HEK293 (cell line): Measurements from ENCODE around the gene LAG3.

Source experiments
- CTCF ChIP-seq: fragments of 450-650 bp; formaldehyde crosslinking; IDR thresholded peaks from 2 replicates; pipeline ENCODE4 v1.5.1; 2016; ENCODE audit warnings: missing biosample characterization, missing genetic modification characterization
- GFI1B ChIP-seq: fragments of 450-650 bp; formaldehyde crosslinking; IDR thresholded peaks from 2 replicates; pipeline ENCODE4 v1.5.1; 2016; ENCODE audit warnings: missing biosample characterization, missing genetic modification characterization
- HOXA7 ChIP-seq: sonication (generic); formaldehyde crosslinking; IDR thresholded peaks from 2 replicates; pipeline ENCODE4 v1.8.1; 2022; ENCODE audit warnings: missing genetic modification reagents, borderline replicate concordance
- KLF17 ChIP-seq: fragments of 450-650 bp; formaldehyde crosslinking; IDR thresholded peaks from 2 replicates; pipeline ENCODE4 v1.5.1; 2016; ENCODE audit warnings: missing biosample characterization, missing genetic modification characterization
- PRDM6 ChIP-seq: fragments of 450-650 bp; formaldehyde crosslinking; IDR thresholded peaks from 2 replicates; pipeline ENCODE4 v1.5.1; 2017; ENCODE audit warnings: missing biosample characterization, missing genetic modification characterization
- SCRT1 ChIP-seq: fragments of 450-650 bp; formaldehyde crosslinking; IDR thresholded peaks from 2 replicates; pipeline ENCODE4 v1.5.1; 2016; ENCODE audit warnings: missing biosample characterization, missing genetic modification characterization, borderline replicate concordance
- SP3 ChIP-seq: fragments of 450-650 bp; formaldehyde crosslinking; IDR thresholded peaks from 2 replicates; pipeline ENCODE4 v1.5.1; 2016; ENCODE audit warnings: missing biosample characterization, missing genetic modification characterization
- ZEB2 ChIP-seq: fragments of 450-650 bp; formaldehyde crosslinking; IDR thresholded peaks from 2 replicates; pipeline ENCODE4 v1.5.1; 2016; ENCODE audit warnings: missing biosample characterization, missing genetic modification characterization
- ZNF24 ChIP-seq: fragments of 450-650 bp; formaldehyde crosslinking; IDR thresholded peaks from 2 replicates; pipeline ENCODE4 v1.5.1; 2016; ENCODE audit warnings: missing biosample characterization, missing genetic modification characterization
- ZNF341 ChIP-seq: fragments of 450-650 bp; formaldehyde crosslinking; IDR thresholded peaks from 2 replicates; pipeline ENCODE4; 2016; ENCODE audit warnings: low read depth, missing biosample characterization, missing genetic modification characterization
- ZNF366 ChIP-seq: fragments of 450-650 bp; formaldehyde crosslinking; conservative IDR thresholded peaks from 2 replicates; pipeline ENCODE4 v1.5.1; 2016; ENCODE audit warnings: missing biosample characterization, missing genetic modification characterization
- ZNF398 ChIP-seq: fragments of 450-650 bp; formaldehyde crosslinking; IDR thresholded peaks from 2 replicates; pipeline ENCODE4 v1.5.1; 2017; ENCODE audit warnings: missing biosample characterization, missing genetic modification characterization
- ZNF404 ChIP-seq: fragments of 450-650 bp; formaldehyde crosslinking; IDR thresholded peaks from 2 replicates; pipeline ENCODE4 v1.5.1; 2017; ENCODE audit warnings: missing biosample characterization, missing genetic modification characterization
- ZNF426 ChIP-seq: fragments of 450-650 bp; formaldehyde crosslinking; IDR thresholded peaks from 2 replicates; pipeline ENCODE4 v1.5.1; 2017; ENCODE audit warnings: missing biosample characterization, missing genetic modification characterization, mild to moderate bottlenecking, inconsistent platforms, moderate library complexity
- ZNF48 ChIP-seq: fragments of 450-650 bp; formaldehyde crosslinking; IDR thresholded peaks from 2 replicates; pipeline ENCODE4 v1.5.1; 2016; ENCODE audit warnings: missing biosample characterization, missing genetic modification characterization
- ZNF501 ChIP-seq: fragments of 450-650 bp; formaldehyde crosslinking; IDR thresholded peaks from 2 replicates; pipeline ENCODE4 v1.5.1; 2016; ENCODE audit warnings: missing biosample characterization, missing genetic modification characterization
- ZNF654 ChIP-seq: fragments of 450-650 bp; formaldehyde crosslinking; IDR thresholded peaks from 2 replicates; pipeline ENCODE4 v1.5.1; 2016; ENCODE audit warnings: low read depth, missing biosample characterization, missing genetic modification characterization
- ZNF692 ChIP-seq: fragments of 450-650 bp; formaldehyde crosslinking; IDR thresholded peaks from 2 replicates; pipeline ENCODE4 v1.5.1; 2016; ENCODE audit warnings: missing biosample characterization, missing genetic modification characterization
- ZNF747 ChIP-seq: fragments of 450-650 bp; formaldehyde crosslinking; IDR thresholded peaks from 2 replicates; pipeline ENCODE4 v1.5.1; 2016; ENCODE audit warnings: missing biosample characterization, missing genetic modification characterization
- TF ChIP-seq, protein P1 (sequence below): fragments of 450-650 bp; formaldehyde crosslinking; IDR thresholded peaks from 2 replicates; pipeline ENCODE4 v1.5.1; 2016; ENCODE audit warnings: missing biosample characterization, missing genetic modification characterization
- TF ChIP-seq, protein P2 (sequence below): fragments of 450-650 bp; formaldehyde crosslinking; IDR thresholded peaks from 2 replicates; pipeline ENCODE4 v1.5.1; 2016; ENCODE audit warnings: missing biosample characterization, missing genetic modification characterization

The LAG3 gene

DNA sequence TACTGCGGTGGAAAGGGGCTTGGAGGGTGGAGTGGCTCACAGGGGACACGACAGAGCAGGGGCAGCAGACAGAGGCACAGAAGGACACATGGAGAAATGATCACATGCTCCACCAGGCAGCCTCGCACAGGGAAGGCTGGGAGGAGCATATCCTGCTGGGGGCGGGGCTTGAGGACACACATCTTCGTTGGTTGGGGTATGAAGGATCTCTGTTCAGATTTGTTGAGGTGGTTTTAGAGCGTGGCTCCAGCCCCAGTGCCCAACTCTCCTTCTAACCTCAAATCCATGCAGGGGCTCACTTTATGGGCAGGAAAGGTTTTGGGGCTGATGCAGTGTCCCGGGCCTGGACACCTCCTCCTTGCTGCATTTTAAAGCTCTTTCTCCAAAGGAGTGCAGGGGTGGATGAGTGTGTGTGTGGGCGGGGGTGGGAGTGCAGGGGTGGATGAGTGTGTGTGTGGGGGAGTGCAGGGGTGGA lies 55.2 kb downstream of the LAG3 start (continued):
- TF ChIP-seq SP3 (peak; percentile 52), KLF17 (tag by site-specific recombination) (no peak), ZNF426 (tag by site-specific recombination) (no peak), GFI1B (tag by site-specific recombination) (0 out of 2 replicates have a peak, but pooled peaks have one; percentile 55), ZNF398 (tag by site-specific recombination) (peak; percentile 28; the same call in 1 of the 2 replicates), ZNF501 (0 out of 2 replicates have a peak, but pooled peaks have one; percentile 38), ZNF692 (tag by site-specific recombination) (no peak), CTCF (tag by site-specific recombination) (no peak), ZEB2 (tag by site-specific recombination) (no peak), ZNF404 (tag by site-specific recombination) (no peak), ZNF366 (tag by site-specific recombination) (peak; percentile 48), SCRT1 (tag by site-specific recombination) (no peak), ZNF747 (tag by site-specific recombination) (no peak), PRDM6 (tag by site-specific recombination) (no peak), HOXA7 (CRISPR knock-in tag) (no peak), ZNF24 (tag by site-specific recombination) (peak; percentile 43; the same call in 1 of the 2 replicates), ZNF654 (no peak), ZNF48 (tag by site-specific recombination) (no peak), ZNF341 (no peak)
- TF ChIP-seq, protein P1, sequence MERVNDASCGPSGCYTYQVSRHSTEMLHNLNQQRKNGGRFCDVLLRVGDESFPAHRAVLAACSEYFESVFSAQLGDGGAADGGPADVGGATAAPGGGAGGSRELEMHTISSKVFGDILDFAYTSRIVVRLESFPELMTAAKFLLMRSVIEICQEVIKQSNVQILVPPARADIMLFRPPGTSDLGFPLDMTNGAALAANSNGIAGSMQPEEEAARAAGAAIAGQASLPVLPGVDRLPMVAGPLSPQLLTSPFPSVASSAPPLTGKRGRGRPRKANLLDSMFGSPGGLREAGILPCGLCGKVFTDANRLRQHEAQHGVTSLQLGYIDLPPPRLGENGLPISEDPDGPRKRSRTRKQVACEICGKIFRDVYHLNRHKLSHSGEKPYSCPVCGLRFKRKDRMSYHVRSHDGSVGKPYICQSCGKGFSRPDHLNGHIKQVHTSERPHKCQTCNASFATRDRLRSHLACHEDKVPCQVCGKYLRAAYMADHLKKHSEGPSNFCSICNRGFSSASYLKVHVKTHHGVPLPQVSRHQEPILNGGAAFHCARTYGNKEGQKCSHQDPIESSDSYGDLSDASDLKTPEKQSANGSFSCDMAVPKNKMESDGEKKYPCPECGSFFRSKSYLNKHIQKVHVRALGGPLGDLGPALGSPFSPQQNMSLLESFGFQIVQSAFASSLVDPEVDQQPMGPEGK (tag by site-specific recombination): peak; percentile 17; the same call in 1 of the 2 replicates
- TF ChIP-seq, protein P2, sequence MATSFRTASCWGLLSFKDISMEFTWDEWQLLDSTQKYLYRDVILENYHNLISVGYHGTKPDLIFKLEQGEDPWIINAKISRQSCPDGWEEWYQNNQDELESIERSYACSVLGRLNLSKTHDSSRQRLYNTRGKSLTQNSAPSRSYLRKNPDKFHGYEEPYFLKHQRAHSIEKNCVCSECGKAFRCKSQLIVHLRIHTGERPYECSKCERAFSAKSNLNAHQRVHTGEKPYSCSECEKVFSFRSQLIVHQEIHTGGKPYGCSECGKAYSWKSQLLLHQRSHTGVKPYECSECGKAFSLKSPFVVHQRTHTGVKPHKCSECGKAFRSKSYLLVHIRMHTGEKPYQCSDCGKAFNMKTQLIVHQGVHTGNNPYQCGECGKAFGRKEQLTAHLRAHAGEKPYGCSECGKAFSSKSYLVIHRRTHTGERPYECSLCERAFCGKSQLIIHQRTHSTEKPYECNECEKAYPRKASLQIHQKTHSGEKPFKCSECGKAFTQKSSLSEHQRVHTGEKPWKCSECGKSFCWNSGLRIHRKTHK (tag by site-specific recombination): no peak
